Superior temporal gyrus (tissue), 1 donor: ENCODE results near the gene SDF2L1.
"Not testable (repeated sequence)": the region's sequence is repeated elsewhere in the genome, so short reads cannot be mapped to it uniquely, and the experiment has no call there.

ENCODE experiments used
- DNase-seq: peaks from one replicate; pipeline ENCODE4 v3.0.0-alpha.2; 2016; ENCODE audit errors: extremely low spot score

The SDF2L1 gene

DNA sequence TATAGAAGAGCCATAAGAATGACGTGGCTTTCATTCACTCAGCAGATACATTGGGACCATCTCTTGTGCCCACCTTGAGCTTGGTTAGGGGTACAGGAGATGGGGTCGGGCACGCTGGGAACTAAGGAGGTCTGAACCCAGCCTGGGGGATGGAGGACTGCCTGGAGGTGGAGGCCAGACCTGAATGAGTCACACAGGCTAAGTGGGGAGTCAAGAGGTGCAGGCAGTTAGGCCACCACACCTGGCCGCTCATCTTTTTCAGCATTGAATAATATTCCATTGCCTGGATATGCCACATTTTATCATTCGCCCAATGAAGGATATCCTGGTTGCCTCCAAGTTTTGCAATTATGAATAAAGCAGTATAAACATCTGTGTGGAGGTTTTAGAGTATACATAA lies 19.9 kb downstream of the SDF2L1 start:
- no peak for DNase-seq

DNA sequence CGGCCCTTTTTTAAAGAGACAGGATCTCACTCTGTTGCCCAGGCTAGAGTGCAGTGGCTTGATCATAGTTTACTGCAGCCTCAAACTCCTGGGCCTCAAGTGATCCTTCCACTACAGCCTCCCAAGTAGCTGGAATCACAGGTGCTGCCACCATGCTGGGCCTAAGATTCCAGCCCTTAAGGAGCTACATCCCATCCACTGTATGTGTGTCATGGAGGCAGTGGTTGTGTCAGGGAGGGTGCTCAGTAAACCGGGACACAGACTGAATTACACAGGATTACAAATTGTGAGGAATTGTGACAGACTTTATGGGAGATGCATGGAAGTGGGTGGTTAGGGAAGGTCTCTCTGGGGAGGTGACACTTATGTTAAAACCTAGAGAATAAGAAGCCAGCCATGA lies 21.6 kb downstream of the SDF2L1 start:
- DNase-seq, result no peak

DNA sequence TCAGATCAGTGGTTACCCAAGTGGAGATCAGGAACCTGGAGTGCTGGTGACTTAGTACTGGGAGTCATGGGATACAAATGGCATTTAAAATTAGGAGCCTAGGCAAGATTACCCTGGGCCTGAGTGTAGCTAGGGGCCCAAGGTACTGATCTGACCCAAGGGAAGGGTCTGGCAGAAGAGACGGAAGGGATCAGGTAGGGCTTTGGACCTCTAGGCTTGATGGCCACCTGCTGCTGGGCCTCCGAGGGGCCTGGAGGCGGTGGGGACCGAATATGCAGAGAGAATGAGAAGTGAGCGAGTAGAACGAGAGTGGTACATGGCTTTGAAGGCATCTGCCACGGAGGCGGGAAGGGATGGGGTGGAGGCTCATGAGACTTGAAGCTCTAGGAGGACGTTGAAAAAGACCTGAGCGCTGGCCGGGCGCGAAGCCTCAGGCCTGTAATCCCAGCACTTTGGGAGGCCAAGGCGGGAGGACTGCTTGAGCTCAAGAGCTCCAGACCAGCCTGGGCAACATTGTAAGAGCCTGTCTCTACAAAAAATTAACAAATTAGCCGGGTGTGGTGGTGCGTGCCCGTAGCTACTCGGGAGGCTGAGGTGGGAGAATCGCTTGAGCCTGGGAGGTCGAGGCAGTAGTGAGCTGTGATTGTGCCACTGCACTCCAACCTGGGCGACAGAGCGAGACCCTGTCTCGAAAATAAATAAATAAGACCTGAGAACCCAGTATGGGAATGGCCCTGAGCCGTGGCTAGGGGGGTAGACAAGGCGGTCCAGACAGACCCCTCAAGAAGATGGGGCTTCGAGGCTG lies 23.1 kb downstream of the SDF2L1 start:
- DNase-seq, result no peak

DNA sequence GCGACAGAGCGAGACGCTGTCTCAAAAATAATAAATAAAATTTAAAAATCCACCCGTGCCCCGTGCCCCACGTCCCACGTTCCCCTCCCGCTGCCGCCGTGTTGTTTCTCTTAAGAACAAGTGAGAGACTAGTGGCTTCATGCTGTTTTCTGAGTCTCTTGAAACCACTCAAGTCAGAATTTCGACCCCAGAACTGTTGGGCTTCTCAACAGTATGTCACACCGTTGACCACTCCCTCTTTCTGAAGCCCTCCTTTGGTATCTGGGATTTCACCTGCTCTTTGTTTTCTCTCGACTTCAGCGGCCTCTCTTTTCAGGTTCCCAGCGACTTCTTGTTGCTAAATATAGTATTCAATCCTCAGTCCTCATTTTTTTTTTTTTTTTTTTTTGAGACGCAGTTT lies 24.7 kb downstream of the SDF2L1 start:
- DNase-seq, result no peak

DNA sequence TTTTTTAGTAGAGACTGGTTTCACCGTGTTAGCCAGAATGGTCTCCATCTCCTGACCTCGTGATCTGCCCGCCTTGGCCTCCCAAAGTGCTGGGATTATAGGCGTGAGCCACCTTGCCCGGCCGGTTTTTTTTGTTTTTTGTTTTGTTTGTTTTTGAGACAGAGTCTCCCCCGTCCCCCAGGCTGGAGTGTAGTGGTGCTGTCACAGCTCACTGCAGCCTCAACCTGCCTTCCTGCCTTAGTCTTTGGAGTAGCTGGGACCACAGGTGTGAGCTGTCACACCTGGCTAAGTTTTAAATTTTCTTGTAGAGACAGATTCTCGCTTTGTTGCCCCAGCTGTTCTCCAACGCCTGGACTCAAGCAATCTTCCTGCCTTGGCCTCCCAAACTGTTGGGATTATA lies 26.9 kb downstream of the SDF2L1 start:
- no peak for DNase-seq

DNA sequence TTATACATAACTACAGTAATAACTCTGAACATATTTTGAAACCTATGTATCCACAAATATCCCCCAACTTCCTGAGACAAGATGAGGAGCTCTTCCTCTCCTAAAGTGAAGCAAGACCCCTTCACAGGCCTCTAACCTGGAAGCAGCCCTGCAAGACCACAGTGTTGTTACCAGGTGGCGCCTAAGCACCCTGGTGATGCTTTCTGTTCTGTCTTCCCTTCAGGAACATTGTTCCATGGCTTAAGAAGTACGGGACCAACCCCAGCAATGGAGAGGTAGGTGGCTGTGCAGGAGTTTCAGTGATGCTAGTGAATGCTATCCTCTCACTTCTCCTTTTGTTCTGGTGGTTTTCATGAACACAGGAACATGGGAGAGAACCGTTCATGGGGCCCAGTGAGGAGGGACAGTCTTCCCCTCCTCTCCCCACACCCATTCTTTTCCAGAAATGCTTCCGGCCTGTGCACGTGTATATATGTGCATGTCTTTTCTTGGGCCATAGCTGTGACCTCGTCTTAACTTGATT lies 30.1 kb downstream of the SDF2L1 start:
- DNase-seq, result no peak

DNA sequence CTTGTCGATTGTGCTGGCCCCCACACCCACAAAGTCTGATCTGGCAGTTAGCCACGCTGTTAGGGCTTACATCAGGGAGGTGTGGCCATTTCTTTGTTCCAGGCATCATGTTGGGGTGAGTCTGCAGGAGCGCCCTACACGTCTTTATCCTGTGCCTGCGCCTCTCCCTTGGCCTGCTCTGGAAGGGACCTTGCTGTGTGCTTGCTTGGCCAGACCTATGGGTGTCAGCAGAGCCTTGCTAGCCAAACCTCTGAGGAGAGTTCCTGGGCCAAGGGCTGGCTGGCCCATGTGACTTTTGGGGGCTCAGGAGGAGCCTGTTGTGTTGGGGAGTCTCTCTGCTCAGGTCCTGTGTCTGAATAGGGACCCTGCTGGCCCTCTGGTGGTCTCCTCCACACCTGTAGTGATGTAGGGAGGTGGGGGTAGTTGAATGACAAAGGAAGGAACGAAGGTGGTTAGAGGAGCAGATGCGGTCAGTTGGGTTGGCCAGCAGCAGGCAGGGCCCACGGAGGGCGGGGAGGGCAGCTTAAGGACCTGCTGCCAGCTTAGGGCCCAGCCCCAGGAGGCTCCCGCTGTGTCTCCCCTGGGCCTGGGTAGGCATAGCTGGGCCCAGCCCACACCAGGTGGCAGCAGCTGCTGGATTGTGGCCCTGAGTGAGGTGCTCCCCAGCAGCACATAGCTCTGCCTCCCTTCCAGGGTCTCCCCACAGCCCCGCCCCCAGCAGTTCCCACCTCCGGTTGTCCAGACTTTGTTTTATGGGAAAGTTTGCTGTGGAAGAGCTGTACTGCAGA lies 31.6 kb downstream of the SDF2L1 start:
- DNase-seq, result no peak

DNA sequence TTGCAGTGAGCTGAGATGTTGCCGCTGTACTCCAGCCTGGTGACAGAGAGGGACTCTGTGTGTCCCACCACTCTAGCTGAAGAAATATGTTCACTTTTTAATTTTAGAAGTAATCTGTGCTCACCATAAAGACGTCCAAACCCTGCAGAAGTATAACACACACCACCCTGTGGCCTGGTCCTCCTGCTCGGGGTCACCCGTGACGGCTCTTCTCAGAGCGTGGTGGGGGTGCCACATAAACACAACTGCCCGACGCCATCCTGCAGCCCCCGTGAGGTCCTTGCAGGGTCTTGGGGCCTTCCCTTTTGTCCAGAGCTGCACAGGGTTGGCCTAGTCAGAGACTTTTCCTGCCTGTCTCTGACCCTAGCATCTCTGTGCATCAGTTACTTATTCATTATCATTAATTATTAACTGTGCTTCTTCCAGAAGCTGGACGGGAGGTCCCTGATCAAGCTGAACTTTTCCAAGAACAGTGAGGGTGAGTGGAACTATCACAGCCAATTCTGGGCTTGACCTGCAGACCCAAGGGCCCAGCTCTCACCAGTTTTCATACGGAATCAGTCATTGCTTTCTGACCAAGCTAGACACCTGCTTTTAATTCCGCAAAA lies 32.6 kb downstream of the SDF2L1 start:
- no peak for DNase-seq

DNA sequence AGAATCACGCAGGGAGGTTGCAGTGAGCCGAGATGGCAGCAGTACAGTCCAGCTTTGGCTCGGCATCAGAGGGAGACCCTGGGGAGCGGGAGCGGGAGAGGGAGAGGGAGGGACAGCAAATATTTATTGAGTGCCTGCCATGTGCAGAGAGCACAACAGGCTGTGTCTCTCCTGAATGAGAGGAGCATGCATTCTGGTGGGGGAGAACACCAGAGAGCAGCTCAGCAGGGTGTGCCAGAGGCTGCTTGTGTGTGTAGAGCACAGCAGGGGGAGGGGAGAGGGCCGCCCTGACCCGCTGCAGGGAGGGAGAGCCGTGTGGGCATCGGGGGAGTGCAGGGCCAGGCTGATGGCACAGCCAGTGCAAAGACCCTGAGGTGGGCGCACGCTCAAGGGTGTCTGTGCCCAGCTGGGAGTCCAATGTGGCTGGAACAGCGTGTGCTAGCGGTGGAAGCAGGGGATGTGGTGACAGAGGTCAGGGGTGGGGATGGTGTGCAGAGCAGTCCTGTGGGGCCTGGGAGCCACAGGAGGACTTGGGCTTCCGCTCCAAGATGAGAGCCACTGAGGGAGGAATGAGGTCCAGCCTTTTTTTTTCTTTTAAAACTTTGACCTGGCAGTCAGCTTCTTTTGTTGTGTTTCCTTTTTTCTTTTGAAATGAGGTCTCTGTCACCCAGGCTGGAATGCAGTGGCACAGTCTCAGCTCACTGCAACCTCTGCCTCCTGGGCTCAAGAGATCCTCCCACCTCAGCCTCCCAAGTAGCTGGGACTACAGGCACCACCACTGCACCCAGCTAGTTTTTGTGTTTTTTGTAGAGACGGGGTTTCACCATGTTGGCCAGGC lies 35.7 kb downstream of the SDF2L1 start:
- DNase-seq, result no peak

DNA sequence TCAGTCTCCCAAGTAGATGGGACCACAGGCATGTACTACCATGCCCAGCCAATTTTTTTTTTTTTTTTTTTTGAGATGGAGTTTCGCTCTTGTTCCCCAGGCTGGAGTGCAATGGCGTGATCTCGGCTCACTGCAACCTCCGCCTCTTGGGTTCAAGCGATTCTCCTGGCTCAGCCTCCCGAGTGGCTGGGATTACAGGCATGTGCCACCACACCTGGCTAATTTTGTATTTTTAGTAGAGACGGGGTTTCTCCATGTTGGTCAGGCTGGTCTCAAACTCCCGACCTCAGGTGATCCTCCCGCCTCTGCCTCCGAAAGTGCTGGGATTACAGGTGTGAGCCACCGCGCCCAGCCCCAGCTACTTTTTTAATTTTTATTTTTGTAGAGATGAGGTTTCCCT lies 36.7 kb downstream of the SDF2L1 start:
- not testable (repeated sequence) for DNase-seq

DNA sequence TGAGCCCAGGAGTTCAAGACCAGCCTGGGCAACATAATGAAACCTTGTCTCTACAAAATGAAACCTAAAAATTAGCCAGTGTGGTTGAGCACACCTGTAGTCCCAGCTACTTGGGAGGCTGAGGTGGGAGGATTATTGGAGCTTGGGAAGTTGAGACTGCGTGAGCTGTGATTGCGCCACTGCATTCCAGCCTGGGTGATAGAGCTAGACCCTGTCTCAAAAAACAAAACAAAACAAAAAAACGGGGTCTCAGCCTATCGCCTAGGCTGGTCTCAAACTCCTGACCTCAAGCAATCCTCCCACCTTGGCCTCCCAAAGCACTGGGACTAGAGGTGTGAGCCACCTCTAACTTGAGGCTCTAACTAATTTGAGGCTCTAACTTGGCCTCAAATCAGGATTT lies 37.3 kb downstream of the SDF2L1 start:
- DNase-seq, result no peak

DNA sequence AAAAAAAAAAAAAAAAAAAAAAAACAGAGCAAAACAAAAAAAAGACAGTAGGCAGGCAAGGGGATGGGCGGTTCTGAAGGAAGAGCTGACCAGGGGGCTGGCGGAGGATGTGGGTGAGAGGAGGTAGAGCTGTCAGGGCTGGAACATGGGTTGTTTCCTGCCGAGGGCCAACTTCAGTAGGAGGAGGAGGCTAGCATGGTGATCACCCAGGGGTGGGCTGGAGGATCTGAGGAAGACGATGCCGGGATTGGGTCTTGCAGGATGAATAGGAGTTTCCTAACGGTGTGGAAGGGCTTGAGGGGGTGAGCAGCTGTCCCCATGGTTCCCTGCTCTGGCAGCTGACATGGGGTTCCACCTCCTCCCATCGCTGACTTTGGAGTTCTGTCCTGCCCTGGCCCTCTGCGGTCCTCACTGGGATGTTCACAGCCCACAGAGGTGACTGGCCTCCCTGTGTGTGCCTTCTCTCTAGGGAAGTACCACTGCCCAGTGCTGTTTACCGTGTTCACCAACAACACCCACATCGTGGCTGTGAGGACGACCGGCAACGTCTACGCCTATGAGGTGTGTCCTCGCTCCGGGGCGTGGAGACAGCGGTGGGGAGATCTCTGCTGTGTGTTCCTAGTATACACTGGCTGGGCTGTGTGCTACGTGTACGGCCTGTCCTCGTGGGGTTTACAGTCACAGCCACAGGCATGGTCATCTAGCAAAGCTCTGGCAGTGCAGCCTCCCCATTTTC lies 38.9 kb downstream of the SDF2L1 start:
- no peak for DNase-seq

DNA sequence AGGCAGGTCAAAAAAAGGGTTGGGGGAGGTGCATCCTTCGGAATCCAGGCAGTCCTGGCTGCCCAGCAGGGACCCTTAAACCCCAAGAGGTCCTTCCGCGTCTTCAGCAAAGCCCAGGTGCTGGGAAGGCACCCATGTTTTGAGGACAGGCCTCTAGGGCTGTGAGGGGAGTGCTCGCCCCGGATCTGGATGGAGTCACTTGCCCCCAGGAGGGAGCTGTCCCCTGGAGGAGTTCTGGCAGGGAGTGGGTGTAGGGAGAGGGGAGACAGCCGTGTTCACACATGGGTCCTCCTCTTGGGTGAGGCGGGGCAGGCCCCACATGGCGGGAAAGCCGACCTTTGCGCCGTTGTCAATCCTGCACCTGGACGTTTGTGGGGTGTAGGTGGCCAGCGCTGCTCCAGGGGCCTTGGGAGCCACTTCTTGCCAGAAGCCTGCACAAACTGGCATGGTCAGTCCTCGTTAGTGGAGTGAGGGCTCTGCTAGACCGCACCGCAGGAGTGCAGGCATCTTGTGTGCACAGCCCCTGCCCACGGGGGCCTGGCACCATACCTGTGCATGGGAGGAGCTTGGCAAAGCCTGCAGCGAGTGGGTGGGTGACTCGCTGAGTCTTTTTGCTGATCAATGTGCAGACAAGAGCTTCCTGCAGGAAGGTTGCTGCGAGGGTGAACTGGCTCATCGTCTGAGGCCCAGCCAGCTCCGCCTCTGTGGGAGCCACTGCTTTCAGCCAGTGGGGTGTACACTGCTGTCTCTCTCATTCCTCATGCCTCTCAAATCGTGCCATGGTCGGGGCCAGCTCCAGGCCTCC lies 39.7 kb downstream of the SDF2L1 start:
- DNase-seq, result no peak

DNA sequence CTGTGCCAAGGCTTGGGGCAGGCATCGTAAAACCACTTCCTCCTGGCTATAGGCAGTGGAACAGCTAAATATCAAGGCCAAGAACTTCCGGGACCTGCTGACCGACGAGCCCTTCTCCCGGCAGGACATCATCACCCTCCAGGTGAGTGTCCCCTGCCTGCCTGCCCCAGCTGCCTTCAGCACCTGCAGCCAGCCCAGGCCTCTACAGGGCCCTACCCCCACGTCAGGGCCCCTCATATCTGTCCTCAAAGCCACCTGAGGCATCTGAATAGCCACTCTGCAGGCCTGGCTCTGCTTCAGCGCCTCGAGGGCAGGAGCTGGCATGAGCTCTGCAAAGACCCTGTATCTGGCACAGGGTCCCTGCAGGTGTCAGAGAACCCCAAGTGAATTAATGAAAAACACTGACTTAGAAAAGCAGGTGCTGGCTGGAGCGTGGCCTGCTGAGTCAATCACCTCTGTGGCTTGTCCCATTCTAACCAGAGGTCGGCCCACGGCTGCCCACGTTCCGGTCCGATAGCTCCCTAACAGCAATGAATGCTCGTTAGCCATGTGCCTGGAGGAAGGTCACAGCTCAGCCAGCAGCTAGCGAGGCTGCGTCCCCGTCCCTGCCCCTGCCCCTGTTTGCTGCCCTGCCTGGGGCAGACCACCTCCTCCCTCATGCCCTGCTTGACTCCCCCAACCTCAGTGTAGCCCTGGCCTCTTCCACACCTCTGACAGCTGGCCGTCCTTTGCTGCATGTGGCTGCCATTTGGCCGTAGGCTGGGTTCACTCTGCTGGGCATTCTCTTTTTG lies 40.5 kb downstream of the SDF2L1 start:
- no peak for DNase-seq

DNA sequence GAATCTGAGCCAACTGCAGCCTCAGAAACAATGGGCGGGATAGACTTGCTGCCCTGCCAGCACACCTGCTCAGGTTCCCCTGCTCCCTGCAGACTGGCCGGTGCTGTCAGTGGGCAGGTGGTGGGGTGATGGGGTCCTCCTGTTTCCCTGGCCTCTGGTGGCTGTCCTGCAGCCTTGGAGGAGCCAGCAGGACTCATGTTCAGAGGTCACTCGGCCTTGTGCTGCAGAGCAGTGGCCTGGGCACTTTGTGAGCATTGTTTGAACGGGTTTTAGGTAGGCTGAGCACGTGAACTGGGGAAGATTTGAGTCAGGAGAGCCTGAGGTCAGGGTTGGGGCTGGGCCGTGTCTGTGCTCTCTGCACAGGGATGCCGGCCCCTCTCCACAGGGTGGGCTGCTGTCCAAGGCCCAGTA lies 41.3 kb downstream of the SDF2L1 start:
- no peak for DNase-seq

DNA sequence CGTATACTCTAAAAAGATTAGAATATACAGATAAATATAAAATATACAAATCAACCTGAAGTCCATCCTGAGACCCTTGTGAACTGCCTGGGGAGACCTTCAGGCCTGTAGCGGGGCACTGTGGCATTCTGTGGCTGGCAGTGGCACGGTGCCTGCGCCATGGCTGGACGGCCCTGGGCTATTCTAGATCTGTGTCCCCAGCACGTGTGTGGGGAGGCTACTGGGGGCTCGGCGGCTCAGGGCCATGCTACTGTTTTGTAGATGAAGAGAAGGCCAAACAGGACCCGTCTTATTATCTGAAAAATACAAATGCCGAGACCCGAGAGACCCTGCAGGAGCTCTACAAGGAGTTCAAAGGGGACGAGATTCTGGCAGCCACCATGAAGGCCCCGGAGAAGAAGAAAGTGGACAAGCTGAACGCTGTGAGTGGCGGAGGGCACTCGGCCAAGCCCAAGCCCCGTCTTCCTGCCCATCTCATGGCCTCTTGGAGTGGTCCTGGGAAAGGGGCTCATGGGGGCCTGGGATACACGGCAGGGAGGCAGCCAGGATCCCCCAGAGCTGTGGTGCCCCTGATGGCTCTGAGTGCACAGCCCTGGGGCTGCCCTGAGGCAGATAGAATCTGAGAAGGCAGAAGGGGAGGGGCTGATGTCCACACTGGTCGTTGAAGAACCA lies 42.5 kb downstream of the SDF2L1 start:
- DNase-seq, result no peak

DNA sequence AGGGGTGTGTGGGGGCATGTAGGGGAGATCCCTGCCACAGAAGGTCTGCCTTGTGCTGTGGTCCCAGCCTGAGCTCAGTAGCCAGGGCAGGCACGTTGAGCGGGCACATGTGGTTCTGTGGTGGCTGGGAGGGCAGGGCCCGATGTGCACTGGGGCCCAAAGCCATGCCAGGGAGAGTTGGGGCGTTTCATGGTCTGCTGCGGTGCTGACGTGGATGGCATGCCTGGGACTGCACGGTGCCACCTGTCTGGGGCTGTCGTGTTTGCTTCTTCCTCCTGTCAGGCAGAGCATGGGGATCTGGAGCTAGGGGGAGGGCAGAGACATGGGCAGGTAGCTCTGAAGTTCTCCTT lies 43.0 kb downstream of the SDF2L1 start:
- no peak for DNase-seq

DNA sequence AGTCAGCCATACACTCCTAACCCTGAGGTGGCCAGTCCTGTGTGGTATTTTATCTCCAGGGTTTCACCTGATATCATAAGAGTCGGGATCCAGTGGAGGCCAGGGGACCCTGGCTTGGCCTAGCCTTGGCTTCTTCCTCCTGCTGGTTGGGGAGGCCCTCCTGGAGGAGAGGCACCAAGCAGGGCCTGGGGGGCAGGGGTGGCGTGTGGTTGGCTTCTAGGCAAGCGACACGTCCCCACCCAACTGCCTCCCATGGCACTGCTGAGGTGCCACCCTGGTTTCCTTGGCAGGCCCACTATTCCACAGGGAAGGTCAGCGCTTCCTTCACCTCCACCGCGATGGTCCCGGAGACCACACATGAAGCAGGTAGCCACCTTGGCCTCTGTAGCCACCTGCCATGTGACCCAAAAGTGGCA lies 44.1 kb downstream of the SDF2L1 start:
- DNase-seq, result no peak
